GM19328 (cell line): ENCODE data around the gene MRTFB.
"Not testable (repeated sequence)": the region's sequence is repeated elsewhere in the genome, so short reads cannot be mapped to it uniquely, and the experiment has no call there.

ENCODE experiments used
- ATAC-seq: cut with Tn5 transposase; IDR thresholded peaks from one replicate; pipeline ENCODE4 v1.9.1; 2021; ENCODE audit warnings: mild to moderate bottlenecking, moderate library complexity; ENCODE audit not compliant: unreplicated experiment

MRTFB gene

GRCh38 chr16:14070877-14071575, at the start of gene MRTFB:
TSS of gene MRTFB (plus strand) at chr16:14071319. CDS start at chr16:14140607, 69,288 bp downstream.
- ATAC-seq: peak; percentile 84

- ATAC-seq: not testable (repeated sequence)
Measured at GRCh38 chr16:14023526-14023925, 47.6 kb upstream of the MRTFB start.

DNA sequence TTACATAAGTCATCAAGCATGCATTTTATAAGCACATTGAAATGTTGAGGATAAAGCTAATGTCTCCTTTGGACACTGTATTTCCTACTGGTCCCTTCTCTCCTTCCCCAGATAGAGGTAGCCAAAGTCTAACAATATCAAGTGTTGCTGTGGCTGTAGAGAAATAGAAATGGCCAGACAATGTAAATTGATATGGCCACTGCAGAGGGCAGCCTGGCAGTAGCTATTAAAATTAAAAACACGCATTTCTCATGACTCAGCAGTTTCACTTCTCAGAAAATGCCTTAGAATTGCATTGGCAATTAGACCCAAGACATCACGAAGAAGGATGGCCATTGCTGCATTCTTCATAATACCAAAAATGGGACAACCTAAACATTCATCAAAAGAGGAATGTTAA, 46.8 kb upstream of the MRTFB start:
- ATAC-seq: no peak

DNA sequence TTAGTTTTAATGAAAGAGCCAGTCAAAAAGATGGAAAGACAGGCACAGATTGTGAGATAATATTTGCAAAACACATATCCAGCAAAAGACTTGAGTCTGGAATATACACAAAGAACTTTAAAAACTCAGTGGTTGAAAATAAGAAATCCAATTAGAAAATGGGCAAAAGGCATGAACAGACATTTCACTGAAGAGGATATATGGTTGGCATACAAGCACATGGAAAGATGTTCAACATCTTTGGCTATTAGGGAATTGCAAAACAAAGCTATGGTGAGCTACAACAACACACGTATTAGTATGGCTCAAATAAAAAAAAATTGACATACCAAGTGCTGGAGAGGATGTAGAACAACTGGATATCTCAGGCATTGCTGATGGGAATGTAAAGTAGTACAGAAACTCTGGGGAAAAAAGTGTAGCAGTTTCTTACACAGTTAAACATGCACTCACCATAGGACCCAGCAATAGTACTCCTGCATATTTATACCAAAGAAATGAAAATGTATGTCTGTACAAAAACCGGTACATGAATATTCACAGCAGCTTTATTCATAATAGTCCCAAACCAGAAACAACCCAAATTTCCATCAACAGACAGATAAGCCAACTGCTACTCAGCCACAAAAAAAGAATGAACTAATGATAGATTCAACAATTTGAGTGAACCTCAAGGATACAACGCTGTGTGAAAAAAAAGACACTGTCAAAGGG, 44.4 kb upstream of the MRTFB start:
- no peak for ATAC-seq

- no peak for ATAC-seq
Measured at GRCh38 chr16:14028202-14028601, 42.9 kb upstream of the MRTFB start.

DNA sequence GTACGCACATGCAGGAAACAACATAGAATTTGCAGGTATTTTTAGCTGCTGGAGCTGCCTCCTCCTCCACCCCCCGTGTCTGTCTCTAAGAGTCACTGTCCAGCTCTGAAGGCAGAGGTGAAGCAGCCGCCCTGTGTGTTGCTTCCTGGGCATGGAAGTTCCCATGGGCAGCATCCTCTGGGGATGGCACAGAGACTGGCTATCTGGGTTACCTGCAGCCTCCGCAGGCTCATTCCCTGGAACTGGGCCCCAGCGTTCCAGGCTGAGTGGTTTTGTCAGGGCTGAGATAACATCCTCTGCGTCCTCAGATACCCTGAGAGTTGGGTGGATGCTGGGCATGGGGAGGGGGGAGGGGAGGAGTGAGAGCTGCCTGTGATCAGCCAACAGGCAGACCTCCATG, 41.5 kb upstream of the MRTFB start:
- no peak for ATAC-seq

DNA sequence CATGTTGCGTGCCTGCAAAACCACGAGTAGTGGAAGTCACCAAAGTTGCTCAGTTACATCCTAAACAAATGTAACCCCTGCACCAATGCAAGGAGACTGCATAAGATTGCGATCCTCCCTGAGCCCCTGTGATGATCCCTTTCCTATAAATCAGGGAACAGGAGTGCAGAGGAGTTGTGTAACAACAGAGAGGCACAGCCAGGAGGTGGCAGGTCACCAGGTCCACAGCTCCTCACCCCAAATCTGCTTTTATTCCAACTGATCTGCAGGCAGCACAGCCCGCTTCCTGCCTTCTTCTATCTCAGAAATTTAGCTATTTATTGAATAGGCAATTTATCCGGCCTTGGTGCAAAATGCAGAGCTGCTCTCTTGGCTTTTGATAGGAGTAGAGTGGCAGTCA, 36.0 kb upstream of the MRTFB start:
- ATAC-seq: no peak

DNA sequence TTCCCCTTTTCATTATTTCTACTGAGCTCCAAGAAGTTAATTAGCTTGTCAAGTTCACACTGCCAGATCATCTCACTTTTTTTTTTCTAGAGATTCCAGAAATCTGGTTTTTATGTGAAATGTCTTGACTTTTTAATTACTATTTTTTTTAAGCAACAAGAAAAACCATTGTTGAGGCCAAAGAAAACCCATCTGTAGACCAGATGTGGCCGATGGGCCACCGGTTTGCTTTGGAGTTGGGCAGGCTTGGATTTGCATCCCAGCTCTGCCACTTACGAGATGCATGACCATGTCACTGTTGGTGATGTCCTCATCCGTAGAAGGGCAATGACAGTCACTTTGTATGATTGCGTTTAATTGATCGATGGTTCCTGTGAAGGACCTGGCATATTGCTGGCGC, 34.2 kb upstream of the MRTFB start:
- no peak for ATAC-seq

- no peak for ATAC-seq
Measured at GRCh38 chr16:14037960-14038359, 33.2 kb upstream of the MRTFB start.

GRCh38 chr16:14041164-14041563, 30.0 kb upstream of the MRTFB start:
- ATAC-seq: no peak

DNA sequence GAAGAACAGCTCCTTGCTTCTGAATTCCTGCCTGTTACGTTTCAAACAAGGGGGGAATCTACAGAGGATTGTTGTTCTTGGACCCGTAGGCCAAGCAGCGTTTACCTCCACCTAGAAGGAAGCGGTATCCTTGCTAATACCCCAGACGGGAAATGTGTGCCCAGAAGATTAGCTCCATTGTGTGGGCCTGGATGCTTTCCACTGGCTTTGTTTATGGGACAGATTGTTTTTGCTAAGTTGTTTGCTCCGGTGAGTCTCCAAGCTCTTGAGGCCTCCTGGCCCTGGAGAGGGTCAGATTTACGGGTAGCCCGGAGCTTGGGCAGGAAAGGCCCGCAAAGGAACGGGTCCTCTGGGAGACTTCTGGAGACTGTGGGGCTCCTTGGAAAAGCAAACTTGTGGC, 28.4 kb upstream of the MRTFB start:
- ATAC-seq: no peak

DNA sequence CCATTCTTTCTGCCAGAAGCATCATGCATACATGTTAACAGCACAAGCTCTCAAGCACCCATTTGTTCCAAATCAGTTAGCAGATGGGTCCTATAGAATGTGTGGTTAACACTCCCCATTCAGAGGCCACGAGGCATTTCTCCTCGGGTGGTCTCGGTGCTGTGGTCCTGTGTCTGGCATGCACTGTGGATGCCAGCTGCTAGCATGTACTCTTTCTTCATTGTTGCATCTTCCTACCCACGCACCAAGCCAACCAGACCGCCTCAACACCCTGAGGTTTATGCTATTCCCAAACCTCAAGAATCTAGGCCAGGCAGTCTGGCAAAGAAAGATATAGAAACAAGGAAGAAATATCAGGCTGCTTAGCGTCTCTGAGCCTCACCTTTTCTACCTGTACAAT, 27.8 kb upstream of the MRTFB start:
- no peak for ATAC-seq

GRCh38 chr16:14043793-14044192, 27.3 kb upstream of the MRTFB start:
- ATAC-seq: no peak

- ATAC-seq: not testable (repeated sequence)
Measured at GRCh38 chr16:14047121-14047859, 23.8 kb upstream of the MRTFB start.

- ATAC-seq: no peak
Measured at GRCh38 chr16:14050291-14051027, 20.7 kb upstream of the MRTFB start.

GRCh38 chr16:14051103-14051729, 19.9 kb upstream of the MRTFB start:
- no peak for ATAC-seq

DNA sequence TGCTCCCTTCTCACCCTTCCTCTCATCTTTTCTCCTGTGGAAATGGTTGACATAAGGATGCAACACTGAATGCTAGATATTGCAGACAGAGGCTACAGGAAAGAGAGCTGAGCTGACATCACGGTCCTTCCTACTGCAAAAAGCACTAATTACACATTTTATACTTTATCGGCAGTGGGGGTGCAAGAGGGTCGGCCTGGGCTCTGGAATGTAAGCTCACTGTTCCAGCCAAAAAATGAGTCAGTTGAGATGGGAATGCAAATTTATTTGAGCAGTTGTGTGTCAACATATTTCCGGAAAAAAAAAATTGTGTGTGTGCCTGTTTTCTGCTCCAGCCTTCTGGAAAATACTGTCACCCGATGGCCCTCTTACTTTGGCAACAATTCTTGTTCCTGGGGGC, 14.1 kb upstream of the MRTFB start:
- no peak for ATAC-seq

GRCh38 chr16:14057878-14058382, 13.2 kb upstream of the MRTFB start:
- ATAC-seq: no peak

GRCh38 chr16:14061732-14062259, 9.3 kb upstream of the MRTFB start:
- ATAC-seq: no peak

GRCh38 chr16:14062261-14062660, 8.9 kb upstream of the MRTFB start:
- no peak for ATAC-seq
